ENCODE results near the gene APOL3. TPM values are rescaled to one million over a fixed set of nuclear protein-coding genes. Genes with fewer than 3 reads are reported as not detected.

APOL3 gene
- total RNA-seq, 3 donors from 2014 or later = 11.4 to 29.3 (median 20.5) TPM

GRCh38 chr22:36149441-36149840 lies 11.1 kb downstream of the APOL3 start:
- intact Hi-C loops (cut with DNase I, micrococcal nuclease) = loop anchor here in 1 of 2 donors (5.0 kb wide), 1 partner anchor 33 kb away; no protein-coding TSS in a partner anchor

GRCh38 chr22:36148411-36148810 lies 12.1 kb downstream of the APOL3 start:
- no peak for ATAC-seq
- no peak for TF ChIP-seq CTCF (IDR thresholded peaks at IDR 0.05)
- Histone ChIP-seq H3K36me3 (ENCODE audit: low read depth) (no peaks in the 10 kb centered on the region), H3K4me3 (no peak overlapping the region), H3K4me1 (ENCODE audit: low read depth) (no peaks in the 10 kb centered on the region), H3K9me3 (no peaks in the 10 kb centered on the region)
- intact Hi-C loops (cut with DNase I, micrococcal nuclease) = loop anchor here in 1 of 2 donors (5.0 kb wide), 1 partner anchor 34 kb away; no protein-coding TSS in a partner anchor
- DNase-seq = no peak

More at GRCh38 chr22:36149441-36149840, 11.1 kb downstream of the APOL3 start:
- Histone ChIP-seq H3K4me1 (ENCODE audit: low read depth) (no peaks in the 10 kb centered on the region), H3K36me3 (ENCODE audit: low read depth) (no peaks in the 10 kb centered on the region), H3K4me3 (no peak overlapping the region), H3K9me3 (no peaks in the 10 kb centered on the region)
- DNase-seq = no peak
- no peak for TF ChIP-seq CTCF (IDR thresholded peaks at IDR 0.05)
- ATAC-seq = no peak

- no peak for ATAC-seq
- Histone ChIP-seq H3K9me3 (no peaks in the 10 kb centered on the region), H3K4me1 (ENCODE audit: low read depth) (no peaks in the 10 kb centered on the region), H3K36me3 (ENCODE audit: low read depth) (no peaks in the 10 kb centered on the region), H3K4me3 (no peak overlapping the region)
- no peak for TF ChIP-seq CTCF (IDR thresholded peaks at IDR 0.05)
- no peak for DNase-seq
- intact Hi-C loops (cut with DNase I, micrococcal nuclease) = loop anchor here in 1 of 2 donors (5.0 kb wide), 1 partner anchor 35 kb away; no protein-coding TSS in a partner anchor
Measured at GRCh38 chr22:36147196-36147791, 13.3 kb downstream of the APOL3 start.

GRCh38 chr22:36145881-36146280 lies 14.7 kb downstream of the APOL3 start:
- DNase-seq (no peak), ATAC-seq (peak; percentile 9)
- no peaks in the 10 kb centered on the region for H3K9me3 ChIP-seq
- H3K36me3 ChIP-seq (ENCODE audit: low read depth) = no peaks in the 10 kb centered on the region
- TF ChIP-seq CTCF (IDR thresholded peaks at IDR 0.05) = no peak
- no peaks in the 10 kb centered on the region for H3K4me1 ChIP-seq (ENCODE audit: low read depth)
- H3K4me3 ChIP-seq = no peak overlapping the region
- intact Hi-C loops (cut with DNase I, micrococcal nuclease) = loop anchor here in 1 of 2 donors (5.0 kb wide), 1 partner anchor 36 kb away; no protein-coding TSS in a partner anchor

- Histone ChIP-seq H3K4me3 (no peak overlapping the region), H3K9me3 (no peaks in the 10 kb centered on the region), H3K36me3 (ENCODE audit: low read depth) (no peaks in the 10 kb centered on the region), H3K4me1 (ENCODE audit: low read depth) (no peaks in the 10 kb centered on the region)
- peak; percentile 15 for TF ChIP-seq CTCF (IDR thresholded peaks at IDR 0.05)
- ATAC-seq (peak; percentile 80), DNase-seq (peak in 2 of 3 donors; percentile 44 to 56)
- intact Hi-C loops (cut with DNase I, micrococcal nuclease) = loop anchor here in 1 of 2 donors (5.0 kb wide), 1 partner anchor 37 kb away; no protein-coding TSS in a partner anchor
Measured at GRCh38 chr22:36144886-36145541, 15.5 kb downstream of the APOL3 start.

Measured in mucosa of descending colon (tissue), 3 donors.